ENCODE results near the gene PFDN6. TPM values are rescaled to one million over a fixed set of nuclear protein-coding genes. Genes with fewer than 3 reads are reported as not detected.

The PFDN6 gene
- total and polyA plus RNA-seq, 9 of the 15 experiments (the other 6 are each of a cell fraction or from before 2014, with no cell fraction given) = 6.8 to 475 (median 216) TPM

DNA sequence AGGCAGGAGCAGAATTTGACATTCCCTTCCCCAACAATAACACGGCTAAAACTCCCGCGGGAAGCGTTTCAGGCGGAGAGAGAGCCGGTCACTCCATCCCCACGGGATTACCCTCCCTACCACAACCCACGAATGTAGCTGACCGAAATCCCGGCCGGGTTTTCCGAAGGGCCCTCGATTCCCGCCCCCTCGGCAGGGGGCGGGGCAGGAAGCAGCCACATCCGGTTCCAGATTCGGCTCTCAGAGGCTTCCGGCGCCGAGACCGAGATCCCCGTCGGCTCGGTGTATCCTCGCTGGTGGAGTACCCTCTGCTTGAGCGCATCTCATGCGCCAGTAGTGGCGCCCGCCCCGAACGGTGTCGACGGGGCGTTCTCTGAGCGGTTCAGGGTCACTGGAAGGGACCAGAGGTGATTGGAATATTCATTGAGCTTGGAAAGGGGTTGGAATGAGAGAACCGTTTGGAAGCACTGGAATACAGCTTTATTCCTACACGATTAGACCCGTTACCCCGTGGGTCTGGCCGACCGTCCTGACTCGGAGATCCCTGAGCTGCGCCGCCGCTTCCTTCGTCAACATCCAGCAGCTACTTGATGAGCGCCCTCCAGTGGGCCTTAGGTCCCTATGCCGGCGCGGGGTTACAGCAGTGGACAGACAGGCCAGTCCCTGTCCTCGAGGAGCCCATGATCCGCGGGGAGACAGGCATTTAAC, 10.0 kb downstream of the PFDN6 start (continued):
- TF ChIP-seq, protein P1, sequence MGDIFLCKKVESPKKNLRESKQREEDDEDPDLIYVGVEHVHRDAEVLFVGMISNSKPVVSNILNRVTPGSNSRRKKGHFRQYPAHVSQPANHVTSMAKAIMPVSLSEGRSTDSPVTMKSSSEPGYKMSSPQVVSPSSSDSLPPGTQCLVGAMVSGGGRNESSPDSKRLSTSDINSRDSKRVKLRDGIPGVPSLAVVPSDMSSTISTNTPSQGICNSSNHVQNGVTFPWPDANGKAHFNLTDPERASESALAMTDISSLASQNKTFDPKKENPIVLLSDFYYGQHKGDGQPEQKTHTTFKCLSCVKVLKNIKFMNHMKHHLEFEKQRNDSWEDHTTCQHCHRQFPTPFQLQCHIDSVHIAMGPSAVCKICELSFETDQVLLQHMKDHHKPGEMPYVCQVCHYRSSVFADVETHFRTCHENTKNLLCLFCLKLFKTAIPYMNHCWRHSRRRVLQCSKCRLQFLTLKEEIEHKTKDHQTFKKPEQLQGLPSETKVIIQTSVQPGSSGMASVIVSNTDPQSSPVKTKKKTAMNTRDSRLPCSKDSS (IDR thresholded peaks at IDR 0.05; ENCODE audit: low read depth, partially characterized antibody) = no peak
- TF ChIP-seq, protein P2, sequence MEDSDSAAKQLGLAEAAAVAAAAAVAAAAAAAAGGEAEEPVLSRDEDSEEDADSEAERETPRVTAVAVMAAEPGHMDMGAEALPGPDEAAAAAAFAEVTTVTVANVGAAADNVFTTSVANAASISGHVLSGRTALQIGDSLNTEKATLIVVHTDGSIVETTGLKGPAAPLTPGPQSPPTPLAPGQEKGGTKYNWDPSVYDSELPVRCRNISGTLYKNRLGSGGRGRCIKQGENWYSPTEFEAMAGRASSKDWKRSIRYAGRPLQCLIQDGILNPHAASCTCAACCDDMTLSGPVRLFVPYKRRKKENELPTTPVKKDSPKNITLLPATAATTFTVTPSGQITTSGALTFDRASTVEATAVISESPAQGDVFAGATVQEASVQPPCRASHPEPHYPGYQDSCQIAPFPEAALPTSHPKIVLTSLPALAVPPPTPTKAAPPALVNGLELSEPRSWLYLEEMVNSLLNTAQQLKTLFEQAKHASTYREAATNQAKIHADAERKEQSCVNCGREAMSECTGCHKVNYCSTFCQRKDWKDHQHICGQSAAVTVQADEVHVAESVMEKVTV (CRISPR knock-in tag; IDR thresholded peaks at IDR 0.05) = peak; percentile 77
- TF ChIP-seq SMAD2 (IDR thresholded peaks at IDR 0.05; ENCODE audit: low read depth, low read length) = no peak
- no peak for TF ChIP-seq MXI1 (IDR thresholded peaks at IDR 0.05; ENCODE audit: low read depth, low read length)
- TF ChIP-seq KLF10 (CRISPR knock-in tag; IDR thresholded peaks at IDR 0.05) = no peak
- peak; percentile 65 to 95 for TF ChIP-seq SIN3A (IDR thresholded peaks at IDR 0.05; ENCODE audit: borderline replicate concordance in 2 of 2, control insufficient read depth in 1 of 2, low read depth in 2 of 2, low read length in 2 of 2)
- TF ChIP-seq, protein P3, sequence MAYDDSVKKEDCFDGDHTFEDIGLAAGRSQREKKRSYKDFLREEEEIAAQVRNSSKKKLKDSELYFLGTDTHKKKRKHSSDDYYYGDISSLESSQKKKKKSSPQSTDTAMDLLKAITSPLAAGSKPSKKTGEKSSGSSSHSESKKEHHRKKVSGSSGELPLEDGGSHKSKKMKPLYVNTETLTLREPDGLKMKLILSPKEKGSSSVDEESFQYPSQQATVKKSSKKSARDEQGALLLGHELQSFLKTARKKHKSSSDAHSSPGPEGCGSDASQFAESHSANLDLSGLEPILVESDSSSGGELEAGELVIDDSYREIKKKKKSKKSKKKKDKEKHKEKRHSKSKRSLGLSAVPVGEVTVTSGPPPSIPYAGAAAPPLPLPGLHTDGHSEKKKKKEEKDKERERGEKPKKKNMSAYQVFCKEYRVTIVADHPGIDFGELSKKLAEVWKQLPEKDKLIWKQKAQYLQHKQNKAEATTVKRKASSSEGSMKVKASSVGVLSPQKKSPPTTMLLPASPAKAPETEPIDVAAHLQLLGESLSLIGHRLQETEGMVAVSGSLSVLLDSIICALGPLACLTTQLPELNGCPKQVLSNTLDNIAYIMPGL (CRISPR knock-in tag; IDR thresholded peaks at IDR 0.05) = peak; percentile 85; the same call in 1 of the 2 replicates
- peak; percentile 90 for TF ChIP-seq EP400 (IDR thresholded peaks at IDR 0.05)
- TF ChIP-seq, protein P4, sequence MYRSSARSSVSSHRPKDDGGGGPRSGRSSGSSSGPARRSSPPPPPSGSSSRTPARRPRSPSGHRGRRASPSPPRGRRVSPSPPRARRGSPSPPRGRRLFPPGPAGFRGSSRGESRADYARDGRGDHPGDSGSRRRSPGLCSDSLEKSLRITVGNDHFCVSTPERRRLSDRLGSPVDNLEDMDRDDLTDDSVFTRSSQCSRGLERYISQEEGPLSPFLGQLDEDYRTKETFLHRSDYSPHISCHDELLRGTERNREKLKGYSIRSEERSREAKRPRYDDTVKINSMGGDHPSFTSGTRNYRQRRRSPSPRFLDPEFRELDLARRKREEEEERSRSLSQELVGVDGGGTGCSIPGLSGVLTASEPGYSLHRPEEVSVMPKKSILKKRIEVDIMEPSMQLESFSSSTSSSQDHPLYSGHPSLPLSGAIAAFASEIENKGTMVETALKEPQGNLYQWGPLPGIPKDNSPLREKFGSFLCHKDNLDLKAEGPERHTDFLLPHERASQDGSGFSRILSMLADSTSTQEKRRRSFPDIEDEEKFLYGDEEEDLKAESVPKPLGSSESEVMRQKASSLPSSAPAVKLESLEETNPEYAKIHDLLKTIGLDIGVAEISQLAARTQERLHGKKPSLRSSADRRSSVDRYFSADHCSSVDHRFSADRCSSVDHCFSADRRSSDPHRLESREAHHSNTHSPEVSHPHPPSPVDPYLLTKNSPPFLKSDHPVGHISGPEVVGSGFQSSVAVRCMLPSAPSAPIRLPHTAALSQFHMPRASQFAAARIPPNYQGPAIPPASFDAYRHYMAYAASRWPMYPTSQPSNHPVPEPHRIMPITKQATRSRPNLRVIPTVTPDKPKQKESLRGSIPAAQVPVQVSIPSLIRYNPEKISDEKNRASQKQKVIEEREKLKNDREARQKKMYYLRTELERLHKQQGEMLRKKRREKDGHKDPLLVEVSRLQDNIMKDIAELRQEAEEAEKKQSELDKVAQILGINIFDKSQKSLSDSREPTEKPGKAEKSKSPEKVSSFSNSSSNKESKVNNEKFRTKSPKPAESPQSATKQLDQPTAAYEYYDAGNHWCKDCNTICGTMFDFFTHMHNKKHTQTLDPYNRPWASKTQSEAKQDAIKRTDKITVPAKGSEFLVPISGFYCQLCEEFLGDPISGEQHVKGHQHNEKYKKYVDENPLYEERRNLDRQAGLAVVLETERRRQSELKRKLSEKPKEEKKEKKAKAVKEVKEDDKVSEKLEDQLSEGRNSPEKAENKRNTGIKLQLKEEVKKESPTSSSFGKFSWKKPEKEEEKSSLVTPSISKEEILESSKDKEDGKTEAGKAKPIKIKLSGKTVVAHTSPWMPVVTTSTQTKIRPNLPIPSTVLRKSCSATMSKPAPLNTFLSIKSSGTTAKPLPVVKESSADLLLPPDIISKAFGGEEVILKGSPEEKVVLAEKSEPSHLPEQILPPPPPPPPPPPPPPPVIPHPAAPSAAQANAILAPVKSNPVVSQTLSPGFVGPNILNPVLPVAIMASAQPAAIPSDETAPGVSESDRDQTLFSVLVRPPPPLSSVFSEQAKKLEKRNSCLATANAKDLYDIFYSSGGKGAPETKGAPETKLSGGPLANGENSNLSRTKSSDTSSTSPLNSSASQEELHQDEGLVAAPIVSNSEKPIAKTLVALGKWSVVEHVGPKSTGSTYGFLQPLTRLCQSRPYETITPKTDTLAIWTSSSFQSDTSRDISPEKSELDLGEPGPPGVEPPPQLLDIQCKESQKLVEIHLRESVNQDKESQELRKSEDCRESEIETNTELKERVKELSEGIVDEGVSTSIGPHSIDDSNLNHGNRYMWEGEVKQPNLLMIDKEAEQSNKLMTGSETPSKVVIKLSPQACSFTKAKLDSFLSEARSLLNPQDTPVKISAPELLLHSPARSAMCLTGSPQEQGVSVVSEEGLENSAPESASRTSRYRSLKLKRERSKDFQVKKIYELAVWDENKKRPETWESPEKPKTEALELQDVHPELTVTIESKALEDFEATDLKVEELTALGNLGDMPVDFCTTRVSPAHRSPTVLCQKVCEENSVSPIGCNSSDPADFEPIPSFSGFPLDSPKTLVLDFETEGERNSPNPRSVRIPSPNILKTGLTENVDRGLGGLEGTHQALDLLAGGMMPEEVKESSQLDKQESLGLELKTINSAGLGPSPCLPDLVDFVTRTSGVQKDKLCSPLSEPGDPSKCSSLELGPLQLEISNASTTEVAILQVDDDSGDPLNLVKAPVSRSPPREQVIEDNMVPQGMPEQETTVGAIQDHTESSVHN (IDR thresholded peaks at IDR 0.05; ENCODE audit: borderline replicate concordance in 1 of 2, low read depth in 1 of 2) = 0 out of 4 replicates have a peak, but pooled peaks of 1 of the 2 experiments have one; percentile 35
- TF ChIP-seq SMAD4 (CRISPR knock-in tag; conservative IDR thresholded peaks at IDR 0.05) = peak; percentile 78
- TF ChIP-seq, protein P5, sequence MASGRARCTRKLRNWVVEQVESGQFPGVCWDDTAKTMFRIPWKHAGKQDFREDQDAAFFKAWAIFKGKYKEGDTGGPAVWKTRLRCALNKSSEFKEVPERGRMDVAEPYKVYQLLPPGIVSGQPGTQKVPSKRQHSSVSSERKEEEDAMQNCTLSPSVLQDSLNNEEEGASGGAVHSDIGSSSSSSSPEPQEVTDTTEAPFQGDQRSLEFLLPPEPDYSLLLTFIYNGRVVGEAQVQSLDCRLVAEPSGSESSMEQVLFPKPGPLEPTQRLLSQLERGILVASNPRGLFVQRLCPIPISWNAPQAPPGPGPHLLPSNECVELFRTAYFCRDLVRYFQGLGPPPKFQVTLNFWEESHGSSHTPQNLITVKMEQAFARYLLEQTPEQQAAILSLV (tag; IDR thresholded peaks at IDR 0.05) = peak; percentile 3; the same call in 1 of the 2 replicates

Measured in K562 (cell line).